GM19328 (cell line): ENCODE data around the gene SPRY2.

Experiments
- ATAC-seq: cut with Tn5 transposase; IDR thresholded peaks from one replicate; pipeline ENCODE4 v1.9.1; 2021; ENCODE audit warnings: mild to moderate bottlenecking, moderate library complexity; ENCODE audit not compliant: unreplicated experiment

Gene SPRY2

GRCh38 chr13:80341101-80341755 is at the start of gene SPRY2:
Gene SPRY2 (minus strand): TSS chr13:80341126. CDS start chr13:80337705, 3,421 bp downstream.
- ATAC-seq = peak; percentile 33

GRCh38 chr13:80390338-80390737 is 49.4 kb upstream of the SPRY2 start:
- no peak for ATAC-seq

GRCh38 chr13:80389073-80390038 is 48.4 kb upstream of the SPRY2 start:
- ATAC-seq = no peak

GRCh38 chr13:80388506-80388905 is 47.6 kb upstream of the SPRY2 start:
- no peak for ATAC-seq

DNA sequence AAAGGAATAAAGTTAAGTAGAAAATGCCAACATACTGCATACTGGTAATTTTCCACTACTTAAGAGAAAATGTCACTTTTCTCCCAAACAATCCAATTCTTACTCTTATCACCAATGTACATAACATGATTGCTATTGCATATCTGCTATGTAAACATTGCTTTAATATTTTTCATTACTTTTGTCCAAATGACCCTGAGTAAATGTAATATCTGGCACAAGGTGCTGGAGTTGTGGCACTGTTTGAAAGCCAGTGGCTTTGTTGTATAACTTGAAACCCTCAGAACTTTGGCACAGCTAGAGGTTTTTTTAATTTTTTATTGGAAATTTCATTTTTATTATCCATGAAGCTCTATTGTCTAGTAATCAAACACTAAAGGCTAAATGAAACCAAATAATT is 45.7 kb upstream of the SPRY2 start:
- ATAC-seq = no peak

DNA sequence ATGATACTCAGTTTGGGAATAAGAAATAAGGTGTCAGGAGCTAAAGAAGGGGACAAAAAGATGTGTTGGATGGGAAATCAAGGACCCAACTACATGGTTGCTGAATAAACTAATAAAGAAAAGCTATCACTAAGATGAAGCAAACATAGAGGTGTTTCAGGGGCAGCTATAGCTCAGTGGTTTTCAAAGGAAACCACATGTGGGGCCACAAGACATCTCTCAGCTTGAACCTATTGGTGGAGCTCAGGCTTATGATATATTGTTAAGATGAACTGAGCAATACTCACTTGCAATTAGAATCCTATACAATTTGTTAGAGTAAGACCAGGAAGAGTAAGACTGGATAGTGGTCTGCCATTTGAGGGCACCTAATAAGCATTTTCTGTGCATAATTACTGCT is 45.1 kb upstream of the SPRY2 start:
- peak; percentile 60 for ATAC-seq

GRCh38 chr13:80382576-80382975 is 41.6 kb upstream of the SPRY2 start:
- ATAC-seq = no peak

- no peak for ATAC-seq
Measured at GRCh38 chr13:80379245-80379644, 38.3 kb upstream of the SPRY2 start.

DNA sequence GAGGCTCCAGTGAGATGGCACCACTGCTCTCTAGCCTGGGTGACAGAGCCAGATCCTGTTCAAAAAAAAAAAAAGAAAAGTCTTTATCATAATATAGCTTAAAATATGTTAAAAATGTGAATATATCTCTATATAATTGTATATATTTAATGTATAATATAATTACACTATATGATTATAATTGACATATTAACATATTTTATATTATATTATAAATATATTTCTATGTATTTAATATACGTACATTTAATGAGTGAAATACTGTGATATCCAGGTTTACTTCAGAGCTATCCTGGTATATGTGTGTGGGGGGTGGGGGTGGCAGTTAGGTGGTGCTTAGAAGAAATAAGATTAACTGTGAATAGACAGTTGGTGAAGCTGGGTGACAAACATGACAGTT is 35.6 kb upstream of the SPRY2 start:
- no peak for ATAC-seq

GRCh38 chr13:80374901-80375300 is 34.0 kb upstream of the SPRY2 start:
- ATAC-seq = no peak

- no peak for ATAC-seq
Measured at GRCh38 chr13:80374444-80374843, 33.5 kb upstream of the SPRY2 start.

GRCh38 chr13:80371840-80372509 is 31.0 kb upstream of the SPRY2 start:
- ATAC-seq = no peak

DNA sequence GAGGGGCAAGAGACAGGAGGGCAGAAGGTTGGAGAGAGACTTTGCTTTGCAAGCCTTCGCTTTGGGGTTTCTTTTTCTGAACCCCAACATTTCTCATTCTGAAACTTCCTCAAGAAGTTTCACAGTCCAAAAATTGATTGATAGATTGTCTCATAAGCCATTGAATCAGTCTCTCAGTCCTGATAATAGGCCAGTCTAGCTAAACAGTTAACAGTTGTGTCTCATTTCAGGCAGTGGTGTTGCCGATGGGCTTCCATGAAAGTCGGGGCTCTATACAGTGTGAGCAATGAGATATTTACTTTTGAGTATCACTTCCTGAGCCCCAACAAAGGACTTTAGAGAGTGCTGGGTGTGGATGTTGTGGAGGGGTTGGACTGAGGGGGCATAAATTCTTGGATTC is 26.5 kb upstream of the SPRY2 start:
- ATAC-seq = no peak

- ATAC-seq = no peak
Measured at GRCh38 chr13:80363890-80364503, 23.1 kb upstream of the SPRY2 start.

DNA sequence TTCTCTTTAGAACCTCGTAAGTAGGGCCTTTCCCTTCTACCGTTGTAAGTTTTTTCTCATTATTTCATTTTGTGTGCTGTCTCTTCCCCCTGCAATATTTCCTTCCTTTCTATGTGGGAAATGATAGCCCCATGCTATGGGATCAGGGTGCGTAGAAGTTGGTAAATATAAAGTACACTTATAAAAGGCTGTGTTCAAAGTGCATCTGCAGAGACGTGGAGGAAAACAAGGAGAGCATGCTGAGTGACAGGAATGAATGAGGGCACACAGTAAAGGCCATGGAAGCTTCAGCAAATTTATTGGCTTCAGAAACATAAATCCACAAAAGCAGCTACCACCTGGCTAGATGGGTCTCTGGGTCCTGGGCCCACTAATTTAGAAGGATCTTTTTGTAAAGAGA is 21.6 kb upstream of the SPRY2 start:
- ATAC-seq = no peak

GRCh38 chr13:80361883-80362327 is 21.0 kb upstream of the SPRY2 start:
- ATAC-seq = peak; percentile 71

- ATAC-seq = no peak
Measured at GRCh38 chr13:80361298-80361697, 20.4 kb upstream of the SPRY2 start.

DNA sequence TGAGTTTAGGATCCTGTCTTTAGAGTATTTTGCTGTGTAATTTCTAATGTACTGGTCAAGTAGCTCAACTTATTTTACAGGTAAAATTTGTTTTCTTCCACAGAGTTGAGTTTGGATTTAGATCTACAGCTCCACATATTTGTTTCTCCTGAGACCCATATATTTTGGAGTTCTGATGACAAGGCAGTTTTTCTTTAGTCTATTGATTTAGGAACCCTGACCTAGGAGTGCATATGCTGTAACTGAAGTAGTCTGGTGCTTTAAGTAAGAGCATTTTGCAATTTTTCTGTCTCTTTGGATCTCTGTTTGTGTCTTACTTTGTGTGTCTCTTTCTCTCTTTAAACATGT is 19.5 kb upstream of the SPRY2 start:
- no peak for ATAC-seq

- no peak for ATAC-seq
Measured at GRCh38 chr13:80359778-80360452, 19.0 kb upstream of the SPRY2 start.

DNA sequence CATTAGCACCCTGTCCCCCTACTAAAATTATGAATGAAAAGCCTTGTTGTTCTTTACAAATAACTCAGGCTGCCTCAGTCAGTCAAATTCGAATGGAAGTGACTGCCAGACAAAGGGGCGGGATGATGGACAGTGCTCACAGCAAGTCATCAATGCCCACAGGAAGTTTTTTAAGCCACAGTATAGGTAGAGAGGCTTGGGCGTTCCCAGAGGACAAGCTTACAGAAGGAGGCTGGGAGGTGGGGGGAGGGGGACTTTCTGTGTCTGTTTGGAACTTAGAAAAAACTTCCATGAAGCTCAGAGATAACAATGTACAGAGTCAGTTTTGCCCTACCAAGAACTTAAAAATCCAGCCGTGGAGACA is 18.5 kb upstream of the SPRY2 start:
- no peak for ATAC-seq
